ENCODE measurements around the gene KLHL13.
"Not testable (repeated sequence)": the region's sequence is repeated elsewhere in the genome, so short reads cannot be mapped to it uniquely, and the experiment has no call there.

KLHL13 gene

DNA sequence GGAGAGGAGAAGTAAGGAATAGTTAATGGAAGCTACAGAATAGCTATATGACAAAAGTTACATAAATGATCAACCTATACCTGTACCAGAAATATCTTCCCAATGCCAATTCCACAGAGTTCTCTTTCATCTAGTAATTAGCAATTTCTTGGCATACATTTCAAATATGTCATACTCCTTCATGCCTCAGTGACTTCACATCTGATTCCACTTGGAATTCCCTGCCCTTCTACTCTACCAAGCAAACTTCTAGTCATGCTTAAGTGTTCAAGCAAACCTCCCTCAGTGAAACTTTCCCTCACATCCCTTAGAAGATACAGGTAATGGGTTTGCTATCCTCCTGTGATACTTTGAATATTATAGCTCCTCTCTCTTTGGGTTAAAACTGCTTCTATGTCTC lies 127.1 kb downstream of the KLHL13 start:
- DNase-seq: no peak

DNA sequence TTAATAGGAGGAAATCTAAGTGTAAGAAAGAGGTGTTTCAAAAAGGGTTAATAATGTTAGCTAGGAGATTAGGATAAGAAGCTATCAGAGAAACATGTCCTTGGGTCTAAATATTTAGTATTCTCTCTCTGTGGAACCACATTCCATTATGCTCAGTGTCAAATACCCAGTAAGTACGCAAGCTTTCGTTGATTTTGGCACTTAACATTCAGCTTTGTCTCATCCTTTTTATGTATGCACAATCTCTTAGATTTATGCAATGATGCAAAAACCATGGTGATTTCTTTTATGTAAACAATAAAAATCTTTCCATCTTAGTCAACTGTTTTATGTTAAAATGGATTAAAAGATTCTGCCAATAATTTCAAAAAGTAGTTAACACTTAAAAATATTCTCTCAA lies 129.2 kb downstream of the KLHL13 start:
- DNase-seq: no peak

DNA sequence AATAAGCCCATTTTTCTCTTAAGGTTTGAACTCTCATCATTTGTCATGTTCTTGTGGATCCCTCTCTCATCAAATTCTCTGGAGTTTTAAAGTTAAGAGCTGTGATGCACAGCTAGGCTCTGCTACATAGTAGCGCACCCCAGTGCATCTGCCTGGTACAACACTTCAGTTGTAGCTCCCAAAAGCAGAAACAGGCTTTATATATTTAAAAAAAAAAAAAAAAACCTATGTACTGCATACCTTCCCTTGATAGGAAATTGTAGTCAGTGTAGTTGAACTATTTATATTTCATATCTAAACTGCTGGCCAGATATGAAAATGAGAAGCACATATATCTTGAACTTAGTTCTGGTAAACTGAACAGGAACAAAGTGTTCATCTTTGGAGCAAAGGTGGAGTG lies 131.4 kb downstream of the KLHL13 start:
- DNase-seq: no peak

DNA sequence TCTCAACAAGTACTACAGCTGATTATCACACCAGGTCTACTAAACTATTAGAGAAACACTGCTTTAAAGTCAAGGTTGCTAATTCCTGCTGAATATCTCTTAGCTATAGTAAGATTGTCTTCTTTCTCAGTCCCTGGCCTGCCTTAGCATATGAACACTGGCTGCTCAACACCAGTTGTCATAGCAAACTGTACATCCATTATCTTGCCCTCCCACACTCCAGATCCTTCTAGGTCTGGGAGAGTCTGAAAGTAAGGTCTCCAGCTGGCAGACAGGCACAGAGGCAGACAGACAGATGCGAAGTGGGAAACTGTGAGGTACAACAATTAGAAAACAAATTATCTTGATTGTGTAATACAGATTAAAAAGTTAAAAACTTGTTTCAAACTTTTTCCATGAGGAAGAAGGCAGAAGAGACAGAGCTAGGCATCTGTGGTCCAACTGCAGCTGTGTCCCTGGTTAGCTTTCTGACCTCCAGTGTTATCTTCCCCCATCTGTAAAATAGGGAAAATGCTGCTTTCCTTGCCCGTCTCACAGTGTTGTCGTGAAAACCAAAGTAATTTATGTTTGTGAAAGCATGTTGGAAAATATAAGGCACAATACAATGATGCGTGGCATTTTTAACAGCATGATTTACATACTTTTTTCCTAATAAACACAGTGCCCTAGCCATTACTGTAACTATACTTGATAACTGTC lies 133.8 kb downstream of the KLHL13 start:
- DNase-seq: no peak

DNA sequence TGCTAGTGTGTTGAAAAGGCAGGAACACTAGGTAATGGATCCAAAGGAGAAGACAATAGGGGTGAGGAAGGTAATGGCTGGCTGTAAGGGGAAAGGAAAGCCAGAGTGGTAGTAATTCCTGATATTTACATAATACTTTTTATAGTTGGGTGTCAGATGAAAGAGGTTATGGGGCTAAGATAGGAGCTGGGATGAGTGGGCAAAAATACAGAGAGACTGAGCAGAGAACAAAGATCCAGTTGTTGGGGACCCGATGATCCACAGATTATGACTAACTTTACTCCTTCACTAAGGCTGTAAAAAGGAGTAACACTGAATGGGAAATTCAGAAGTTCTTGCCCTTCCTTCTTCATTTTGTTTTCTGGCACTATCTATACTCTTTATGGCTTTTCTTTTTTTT lies 138.2 kb downstream of the KLHL13 start:
- no peak for DNase-seq

DNA sequence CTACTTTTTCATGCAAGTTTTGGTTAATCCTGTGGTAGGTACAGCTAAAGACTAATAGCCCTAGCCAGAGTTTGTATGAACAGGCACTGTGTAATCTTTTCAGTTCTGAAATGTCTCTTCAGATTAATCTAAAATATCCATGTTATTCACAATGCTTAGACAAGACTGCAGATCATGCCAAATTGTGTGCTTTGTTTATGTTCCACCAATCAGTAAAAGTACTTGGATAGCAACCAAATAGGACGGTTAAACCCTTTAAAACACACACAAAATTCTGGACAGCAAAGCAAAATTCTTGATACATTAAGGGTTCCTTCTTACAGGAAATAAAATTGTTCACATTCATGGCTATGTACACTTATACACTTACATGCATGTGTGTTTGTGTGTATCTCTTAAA lies 139.1 kb downstream of the KLHL13 start:
- no peak for DNase-seq

DNA sequence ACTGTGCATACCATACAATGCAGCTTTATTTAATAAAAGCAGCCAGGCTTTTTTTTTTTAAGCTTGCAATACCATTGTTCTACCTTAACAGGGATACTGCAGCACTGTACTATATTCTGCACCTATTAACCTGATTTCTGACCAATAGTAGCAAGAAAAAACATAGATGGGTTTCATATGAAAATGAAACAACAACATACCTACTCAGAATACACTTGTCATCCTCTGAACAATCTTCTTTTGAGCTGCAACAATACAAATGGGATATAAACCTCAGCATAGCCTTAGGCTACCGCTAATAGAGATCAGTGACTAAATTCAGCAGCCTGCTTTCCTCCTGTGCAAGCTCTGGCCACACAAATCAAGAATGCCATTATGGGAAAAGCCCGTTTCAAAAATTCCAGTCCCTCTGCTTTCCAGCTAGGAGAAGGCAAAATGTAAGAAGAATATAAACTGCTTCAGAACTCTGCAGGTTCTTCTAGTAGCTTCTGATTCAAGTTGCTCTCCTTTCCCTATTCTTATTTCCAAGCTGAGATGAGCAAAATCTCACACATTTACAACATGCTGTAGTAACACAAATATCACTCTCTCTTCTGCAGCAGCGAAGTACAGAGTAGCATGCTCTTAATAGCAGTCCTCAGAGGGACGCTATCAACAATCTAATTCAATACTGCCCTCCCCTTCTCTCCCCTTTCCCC lies 143.4 kb downstream of the KLHL13 start:
- DNase-seq: no peak

DNA sequence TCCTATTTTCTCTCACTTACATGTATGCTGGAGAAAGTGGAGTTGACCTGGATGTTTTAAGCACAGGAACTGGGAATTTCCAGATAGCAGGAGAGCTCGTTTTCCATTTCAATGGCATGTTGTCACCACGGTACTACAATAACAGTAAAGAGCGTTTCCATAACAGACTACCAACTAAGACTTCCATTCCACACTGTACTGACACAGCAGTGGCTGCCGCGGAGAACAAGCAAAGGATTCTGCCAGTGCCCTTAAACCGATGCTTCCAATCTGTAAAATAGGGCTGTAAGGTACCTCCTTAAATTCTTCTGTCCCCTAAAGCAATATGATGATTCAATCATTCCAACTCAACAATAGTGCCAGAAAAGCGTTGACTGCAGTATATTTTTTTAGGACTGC lies 143.9 kb downstream of the KLHL13 start:
- no peak for DNase-seq

DNA sequence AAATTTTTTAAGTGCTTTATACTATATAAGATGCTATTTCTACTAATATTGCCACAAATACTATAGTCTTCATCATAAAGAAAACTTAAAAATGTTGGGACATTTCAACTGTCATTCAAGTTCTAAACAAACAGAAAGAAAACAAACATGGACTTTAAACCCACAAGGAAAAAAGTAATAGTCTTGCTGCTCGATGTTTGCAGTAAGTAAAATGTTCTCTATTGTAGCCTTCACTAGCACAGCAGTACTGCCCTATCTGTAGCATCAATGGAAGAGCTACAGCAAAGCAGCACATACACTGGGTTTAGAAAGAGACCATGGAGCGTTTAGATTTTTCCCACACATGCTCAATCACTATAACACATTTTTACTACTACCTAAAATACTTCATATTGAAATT lies 146.8 kb downstream of the KLHL13 start:
- no peak for DNase-seq

DNA sequence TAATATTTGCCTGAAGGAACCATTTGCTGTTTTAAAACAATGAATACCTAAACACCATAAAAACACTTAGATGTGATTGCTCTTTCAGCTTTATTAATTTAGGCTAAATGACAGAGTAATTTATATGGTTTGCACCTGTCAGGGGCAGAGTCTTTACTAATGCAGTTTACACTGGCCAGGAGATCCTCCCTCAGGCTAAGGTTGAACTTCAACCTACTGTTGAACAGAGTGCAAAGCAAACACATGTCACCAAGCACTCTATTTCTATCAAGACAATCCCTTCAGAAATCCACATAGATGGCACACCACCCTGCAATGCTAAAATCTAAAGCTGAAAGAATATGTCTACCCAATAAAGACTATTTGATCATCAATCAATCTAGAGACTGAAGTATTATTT lies 147.3 kb downstream of the KLHL13 start:
- DNase-seq: no peak

DNA sequence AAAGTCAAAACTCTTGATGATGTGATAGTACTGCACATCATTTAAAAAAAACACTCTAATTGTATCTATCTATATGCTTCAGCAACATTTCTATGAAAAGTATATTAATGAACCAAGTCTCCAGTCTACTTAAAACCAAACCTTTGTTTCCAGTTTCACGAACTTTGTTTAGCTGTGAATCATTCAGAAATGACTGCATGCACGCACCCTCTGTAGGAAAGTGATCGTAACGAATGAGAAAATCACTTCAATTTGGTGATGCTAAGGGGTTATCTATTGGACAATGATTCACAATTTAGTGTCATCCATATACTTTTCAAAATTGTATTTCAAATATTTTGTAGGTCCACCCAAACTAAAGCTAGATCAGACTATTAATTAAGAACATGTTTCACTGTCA lies 157.6 kb downstream of the KLHL13 start:
- DNase-seq: no peak

DNA sequence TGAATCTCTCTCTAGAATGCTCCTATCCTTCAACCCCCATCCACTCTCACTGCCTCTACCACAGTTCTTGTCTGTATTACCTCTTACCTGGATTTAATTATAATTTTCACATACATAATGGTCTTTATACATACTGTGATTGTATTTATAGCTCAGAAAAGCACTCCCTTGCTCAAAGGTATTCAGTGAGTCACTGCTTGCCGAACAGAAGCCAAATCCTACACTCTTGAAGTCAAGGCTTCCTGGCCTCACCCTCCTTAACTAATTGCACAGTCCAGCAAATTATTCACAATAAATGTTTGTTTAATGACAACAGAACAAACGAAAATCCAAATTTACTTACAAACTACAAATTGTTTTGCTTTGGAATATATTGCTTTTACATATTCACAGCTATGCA lies 159.5 kb downstream of the KLHL13 start:
- no peak for DNase-seq

DNA sequence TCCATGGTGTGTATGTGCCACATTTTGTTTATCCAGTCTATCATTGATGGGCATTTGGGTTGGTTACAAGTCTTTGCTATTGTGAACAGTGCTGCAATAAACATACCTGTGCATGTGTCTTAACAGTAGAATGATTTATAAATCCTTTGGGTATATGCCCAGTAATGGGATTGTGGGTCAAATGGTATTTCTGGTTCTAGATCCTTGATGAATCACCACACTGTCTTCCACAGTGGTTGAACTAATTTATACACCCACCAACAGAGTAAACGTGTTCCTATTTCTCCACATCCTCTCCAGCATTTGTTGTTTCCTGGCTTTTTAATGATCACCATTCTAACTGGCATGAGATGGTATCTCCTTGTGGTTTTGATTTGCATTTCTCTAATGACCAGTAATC lies 177.3 kb downstream of the KLHL13 start:
- not testable (repeated sequence) for DNase-seq

DNA sequence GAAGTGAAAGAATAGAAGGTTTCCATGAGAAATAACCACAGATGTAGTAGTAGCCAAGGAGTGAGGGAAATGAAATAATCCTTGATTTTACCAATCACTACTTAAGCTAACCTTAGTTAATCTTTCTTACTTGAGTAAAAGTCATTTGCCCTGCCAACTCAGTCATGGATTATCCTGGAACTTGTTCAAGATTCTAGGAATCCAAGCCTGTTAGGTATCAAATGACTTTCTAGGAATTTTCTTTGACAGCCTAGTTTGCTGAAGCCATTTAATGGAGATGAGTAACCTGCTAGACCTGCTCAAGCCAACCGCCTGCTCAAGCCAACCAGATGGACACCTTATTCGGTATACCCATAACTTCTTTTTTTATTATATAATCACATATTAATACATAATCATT lies 180.5 kb downstream of the KLHL13 start:
- DNase-seq: no peak

DNA sequence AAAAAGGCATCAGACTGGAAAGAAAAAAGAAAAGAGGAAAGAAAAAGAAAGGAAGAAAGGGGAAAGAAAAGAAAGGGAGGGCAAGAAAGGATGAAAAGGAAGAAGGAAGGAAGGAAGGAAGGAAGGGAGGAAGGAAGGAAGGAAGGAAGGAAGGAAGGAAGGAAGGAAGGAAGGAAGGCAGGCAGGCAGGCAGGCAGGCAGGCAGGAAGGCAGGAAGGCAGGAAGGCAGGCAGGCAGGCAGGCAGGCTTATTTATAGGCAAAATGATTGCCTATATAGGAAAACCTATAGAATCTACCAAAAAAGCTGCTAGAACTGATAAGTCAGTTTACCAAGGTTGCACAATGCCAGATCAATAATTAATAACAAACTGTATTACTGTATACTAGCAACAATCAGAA lies 186.5 kb downstream of the KLHL13 start:
- DNase-seq: not testable (repeated sequence)

DNA sequence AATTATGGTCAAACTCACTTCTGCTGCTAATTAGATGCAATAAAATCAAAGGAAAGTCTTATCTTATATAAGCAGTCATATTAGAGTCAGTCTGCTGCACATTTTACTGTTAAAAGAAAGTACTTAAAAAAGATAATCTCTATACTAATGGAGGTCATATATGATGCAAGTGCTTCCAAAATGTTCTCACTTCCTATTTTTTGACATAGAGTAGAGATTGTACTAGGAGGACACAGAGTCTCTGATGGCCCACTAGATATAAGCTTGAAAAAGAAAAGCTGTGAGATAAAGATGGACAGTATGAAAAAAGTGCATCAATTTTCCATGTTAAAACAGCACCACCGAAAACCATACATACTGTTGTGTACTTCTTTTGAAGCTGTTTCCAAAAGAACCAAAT lies 196.9 kb downstream of the KLHL13 start:
- no peak for DNase-seq

DNA sequence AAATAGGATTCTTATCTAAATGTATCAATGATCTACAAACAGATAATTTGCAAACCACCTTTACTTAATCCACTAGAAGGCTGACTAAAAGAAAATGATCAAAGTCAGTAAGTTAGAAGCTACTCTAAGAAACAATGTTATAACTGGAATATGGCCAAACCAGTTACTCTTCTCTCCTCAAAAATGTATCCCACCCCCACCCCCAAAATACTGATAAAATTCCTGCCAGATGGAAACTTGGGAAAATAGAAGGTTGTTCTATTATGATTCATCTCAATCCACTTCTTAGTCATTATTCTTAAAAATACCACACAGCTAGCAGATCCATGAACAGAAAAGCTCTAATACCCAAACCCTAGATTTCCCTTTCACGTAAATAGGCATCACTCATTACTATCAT lies 206.4 kb downstream of the KLHL13 start:
- no peak for DNase-seq

DNA sequence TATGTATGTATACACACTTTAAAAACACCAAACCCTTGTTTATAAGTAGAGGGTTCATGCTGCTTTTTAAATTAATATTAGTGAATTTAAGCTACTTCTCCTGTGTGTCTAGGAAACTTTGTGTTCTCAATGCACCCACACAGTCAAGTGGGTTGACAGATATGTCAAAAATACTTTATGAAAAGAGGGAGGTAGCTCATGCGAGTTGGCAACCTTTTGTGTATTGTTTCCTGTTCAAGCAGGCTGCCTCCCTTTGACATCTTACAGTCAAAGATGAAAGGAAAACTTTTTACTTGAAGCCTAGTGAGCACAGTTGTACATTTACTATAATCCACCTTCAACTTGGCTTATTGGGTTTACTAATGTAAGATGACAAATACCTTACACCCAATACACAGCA lies 218.4 kb downstream of the KLHL13 start:
- DNase-seq: no peak

DNA sequence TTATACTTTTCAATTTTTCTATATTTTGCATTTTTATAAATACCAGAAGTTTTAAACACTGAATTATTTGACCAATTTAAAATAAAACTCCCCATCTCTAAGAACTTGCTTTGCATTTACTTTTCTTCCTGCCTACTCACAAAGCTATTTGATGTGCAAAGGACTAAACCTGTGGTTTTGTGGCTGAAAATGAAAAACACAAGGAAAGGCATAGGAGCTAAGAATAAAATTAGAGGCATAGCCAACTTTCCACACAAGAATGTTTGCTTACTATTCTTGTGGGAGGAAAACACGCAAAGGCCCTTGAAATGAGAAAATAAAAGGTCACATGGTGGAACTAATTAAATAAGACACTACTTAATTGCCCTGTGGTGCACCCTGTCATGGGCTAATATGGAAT lies 221.2 kb downstream of the KLHL13 start:
- DNase-seq: no peak

DNA sequence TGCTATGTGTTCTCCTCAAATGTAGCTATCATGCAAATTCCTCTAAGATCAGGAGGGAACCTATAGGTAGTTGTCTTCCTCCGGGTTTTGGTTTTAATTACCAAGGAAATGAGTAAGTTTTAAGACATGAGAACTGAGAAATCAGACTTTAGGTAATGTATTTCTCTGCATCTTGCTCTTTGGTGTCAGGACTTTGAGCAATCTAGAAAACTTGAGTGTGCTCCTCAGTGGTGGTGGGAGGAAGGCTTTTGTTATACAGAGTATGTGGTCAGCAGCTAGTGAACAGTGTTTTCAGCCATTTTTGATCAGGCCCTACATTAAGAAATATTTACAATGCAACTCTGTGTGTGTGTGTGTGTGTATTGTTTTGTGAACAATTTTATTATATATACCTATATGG lies 224.1 kb downstream of the KLHL13 start:
- DNase-seq: no peak

DNA sequence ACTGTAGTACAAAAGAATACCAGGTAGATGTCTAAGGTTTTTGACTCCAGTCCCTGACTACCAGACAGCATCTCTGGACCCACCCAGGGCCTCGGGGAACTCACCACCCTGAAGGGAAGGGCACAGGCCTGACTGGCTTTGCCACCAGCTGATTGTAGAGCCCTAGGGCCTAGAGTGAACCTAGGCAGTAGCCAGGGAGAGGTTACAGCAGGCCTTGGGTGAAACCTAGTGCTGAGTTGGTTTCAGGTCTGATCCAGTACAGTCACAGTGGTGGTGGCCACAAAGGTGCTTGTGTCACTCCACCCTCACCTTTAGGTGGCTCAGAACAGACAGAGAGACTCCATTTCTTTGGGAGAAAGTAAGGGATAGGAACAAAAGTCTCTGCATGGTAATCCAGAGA lies 244.8 kb downstream of the KLHL13 start:
- DNase-seq: no peak

DNA sequence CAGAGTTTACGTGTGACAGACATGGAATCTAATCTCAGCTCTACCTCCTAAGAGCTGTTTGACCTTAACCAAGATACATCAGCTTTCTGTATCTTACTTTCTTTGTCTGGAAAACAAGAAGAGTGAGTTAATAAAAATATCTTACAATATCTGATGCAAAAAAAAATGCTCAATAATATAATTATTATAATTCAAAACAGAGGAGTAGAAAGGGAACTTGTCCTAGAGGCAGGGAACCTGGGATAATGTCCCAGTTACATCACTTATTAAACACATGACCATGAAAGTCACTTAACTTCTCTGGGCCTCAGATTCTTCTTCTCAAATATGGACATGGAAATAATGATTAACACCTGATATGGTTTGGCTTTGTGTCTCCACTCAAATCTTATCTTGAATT lies 256.1 kb downstream of the KLHL13 start:
- no peak for DNase-seq

DNA sequence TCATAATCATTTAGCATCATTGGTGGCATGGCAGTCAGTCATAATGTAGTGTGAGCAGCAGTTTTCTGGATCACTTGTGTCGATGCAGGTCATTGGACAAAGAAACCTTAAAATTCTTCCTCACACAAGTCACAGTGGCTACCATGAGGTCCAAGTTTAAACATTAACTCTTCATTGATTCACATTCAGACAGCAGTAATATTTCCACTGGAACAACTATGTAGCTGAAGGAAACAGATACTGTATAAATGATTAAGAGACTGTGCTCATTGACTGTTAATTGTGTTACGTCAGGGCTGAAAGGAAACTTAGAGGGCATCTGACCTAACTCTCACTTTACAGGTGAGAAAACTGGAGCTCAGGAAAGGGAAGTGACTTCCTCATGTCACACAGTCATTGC lies 261.8 kb downstream of the KLHL13 start:
- no peak for DNase-seq

DNA sequence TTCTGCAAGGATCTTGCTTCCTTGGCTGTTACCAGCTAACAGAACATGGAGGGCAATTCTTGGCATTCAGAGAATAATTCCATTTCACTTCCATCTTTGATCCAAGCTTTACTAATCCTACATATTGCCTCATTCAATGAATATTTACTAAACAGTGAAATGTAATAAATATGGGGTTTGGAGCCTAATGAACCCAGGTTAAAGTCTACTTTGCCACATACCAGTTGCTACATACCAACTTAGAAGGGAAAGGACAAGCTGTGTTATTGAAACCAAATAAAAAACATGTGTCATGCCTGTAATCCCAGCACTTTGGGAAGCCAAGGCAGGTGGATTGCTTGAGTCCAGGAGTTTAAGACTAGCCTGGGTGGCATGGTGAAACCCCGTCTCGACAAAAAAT lies 265.6 kb downstream of the KLHL13 start:
- no peak for DNase-seq
